Activated CD4-positive, alpha-beta T cell treated with anti-CD3 and anti-CD28 coated beads for 1 hour (primary cell): ENCODE measurements around the gene CTSZ.
"Not testable (repeated sequence)": the region's sequence is repeated elsewhere in the genome, so short reads cannot be mapped to it uniquely, and the experiment has no call there.

Source experiments
- DNase-seq: peaks from one replicate; pipeline ENCODE4 v3.0.0-alpha.2; 2020

CTSZ gene

GRCh38 chr20:58976061-58976730, 30.9 kb downstream of the CTSZ start:
- no peak for DNase-seq

- no peak for DNase-seq
Measured at GRCh38 chr20:58975353-58975752, 31.7 kb downstream of the CTSZ start.

- no peak for DNase-seq
Measured at GRCh38 chr20:58973866-58974265, 33.2 kb downstream of the CTSZ start.

GRCh38 chr20:58973179-58973578, 33.9 kb downstream of the CTSZ start:
- no peak for DNase-seq

- DNase-seq: no peak
Measured at GRCh38 chr20:58971429-58971828, 35.6 kb downstream of the CTSZ start.

GRCh38 chr20:58970146-58970545, 36.9 kb downstream of the CTSZ start:
- DNase-seq: no peak

GRCh38 chr20:58969439-58969838, 37.6 kb downstream of the CTSZ start:
- no peak for DNase-seq

- no peak for DNase-seq
Measured at GRCh38 chr20:58967652-58968429, 39.2 kb downstream of the CTSZ start.

- DNase-seq: no peak
Measured at GRCh38 chr20:58965270-58966064, 41.6 kb downstream of the CTSZ start.

GRCh38 chr20:58963922-58964321, 43.1 kb downstream of the CTSZ start:
- not testable (repeated sequence) for DNase-seq

- DNase-seq: no peak
Measured at GRCh38 chr20:58963060-58963584, 43.9 kb downstream of the CTSZ start.

- no peak for DNase-seq
Measured at GRCh38 chr20:58959652-58960051, 47.4 kb downstream of the CTSZ start.

GRCh38 chr20:58956078-58956477, 51.0 kb downstream of the CTSZ start:
- DNase-seq: no peak

- no peak for DNase-seq
Measured at GRCh38 chr20:58953050-58953449, 54.0 kb downstream of the CTSZ start.

- no peak for DNase-seq
Measured at GRCh38 chr20:58950603-58951002, 56.5 kb downstream of the CTSZ start.

- DNase-seq: not testable (repeated sequence)
Measured at GRCh38 chr20:58947797-58948388, 59.2 kb downstream of the CTSZ start.

- no peak for DNase-seq
Measured at GRCh38 chr20:58945965-58946631, 61.0 kb downstream of the CTSZ start.
